Tibial artery (tissue), 4 donors: ENCODE results near the gene CPA3.

Experiments
- DNase-seq, 2 donors: peaks; one replicate each; pipeline ENCODE4 v3.0.0-alpha.2; 2019
- H3K27ac ChIP-seq, 2 donors: fragments of 200-600 bp; sonication (generic) in 1 of 2; 1 replicate in 1 of 2; 2 replicates in 1 of 2; pipeline ENCODE4 v1.5.1; 2018 to 2019; ENCODE audit warnings: mild to moderate bottlenecking in 1 of 2
- H3K27me3 ChIP-seq, 2 donors: fragments of 200-600 bp; sonication (generic) in 1 of 2; one replicate each; pipeline versions ENCODE4 v1.5.1 to v1.6.0; 2016 to 2019
- H3K36me3 ChIP-seq, 3 donors: fragments of 200-600 bp; sonication (generic) in 2 of 3; one replicate each; pipeline ENCODE4 v1.5.1; 2016 to 2019; ENCODE audit warnings: mild to moderate bottlenecking in 2 of 3
- H3K4me1 ChIP-seq, 4 donors: fragments of 200-600 bp; sonication (generic) in 2 of 4; 1 replicate in 3 of 4; 2 replicates in 1 of 4; pipeline ENCODE4 v1.5.1; 2016 to 2019
- H3K4me3 ChIP-seq, 2 donors: fragments of 200-600 bp; sonication (generic) in 1 of 2; 1 replicate in 1 of 2; 2 replicates in 1 of 2; pipeline ENCODE4 v1.5.1; 2018 to 2019; ENCODE audit warnings: mild to moderate bottlenecking in 2 of 2
- H3K9me3 ChIP-seq, 3 donors: fragments of 200-600 bp; sonication (generic) in 1 of 3; one replicate each; pipeline ENCODE4 v1.5.1; 2016 to 2019
- intact Hi-C: fragments of 100-400 bp; cut with DNase I; formaldehyde crosslinking; loops from one replicate; pipeline ENCODE4 v1.15.0; 2023; ENCODE audit warnings: low total_unique reads
- TF ChIP-seq, protein P1 (sequence below), 2 experiments: fragments of 200-600 bp in 1 of 2; fragments of 450-650 bp in 1 of 2; IDR thresholded peaks; one replicate each; pipeline ENCODE4 v1.5.1; 2017 to 2019; ENCODE audit warnings: antibody characterized with exemption in 2 of 2, mild to moderate bottlenecking in 1 of 2, moderate library complexity in 1 of 2

CPA3 gene

DNA sequence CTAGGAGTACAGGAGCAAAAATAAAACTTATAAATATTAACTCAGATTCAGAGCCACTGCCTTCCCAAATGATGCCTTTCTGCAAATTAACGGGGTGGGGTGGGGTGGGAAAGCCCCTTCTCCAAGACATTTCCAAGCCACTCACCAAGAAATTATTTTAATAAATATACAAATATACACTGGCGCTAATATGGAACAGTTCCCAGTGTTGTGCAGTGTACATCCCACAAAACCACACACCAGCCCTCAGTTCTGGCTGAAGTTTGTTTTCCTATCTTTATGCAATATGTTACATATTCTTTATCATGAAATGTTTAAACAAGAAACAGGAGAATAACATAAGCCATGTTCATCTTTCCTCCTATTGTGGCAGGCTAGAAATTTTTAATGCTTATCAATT is 73.2 kb downstream of the CPA3 start:
- peaks cover 0 to 1% (median 0%) of the 10 kb centered on the region in 4 donors for H3K4me1 ChIP-seq
- H3K27me3 ChIP-seq, result peaks cover 0 to 3% of the 10 kb centered on the region in 2 donors
- no peak overlapping the region for H3K4me3 ChIP-seq
- H3K9me3 ChIP-seq, result no peaks in the 10 kb centered on the region
- H3K36me3 ChIP-seq, result no peaks in the 10 kb centered on the region
- DNase-seq, result no peak
- intact Hi-C loops, result no loop called here
- H3K27ac ChIP-seq, result no peak overlapping the region
- TF ChIP-seq, protein P1, sequence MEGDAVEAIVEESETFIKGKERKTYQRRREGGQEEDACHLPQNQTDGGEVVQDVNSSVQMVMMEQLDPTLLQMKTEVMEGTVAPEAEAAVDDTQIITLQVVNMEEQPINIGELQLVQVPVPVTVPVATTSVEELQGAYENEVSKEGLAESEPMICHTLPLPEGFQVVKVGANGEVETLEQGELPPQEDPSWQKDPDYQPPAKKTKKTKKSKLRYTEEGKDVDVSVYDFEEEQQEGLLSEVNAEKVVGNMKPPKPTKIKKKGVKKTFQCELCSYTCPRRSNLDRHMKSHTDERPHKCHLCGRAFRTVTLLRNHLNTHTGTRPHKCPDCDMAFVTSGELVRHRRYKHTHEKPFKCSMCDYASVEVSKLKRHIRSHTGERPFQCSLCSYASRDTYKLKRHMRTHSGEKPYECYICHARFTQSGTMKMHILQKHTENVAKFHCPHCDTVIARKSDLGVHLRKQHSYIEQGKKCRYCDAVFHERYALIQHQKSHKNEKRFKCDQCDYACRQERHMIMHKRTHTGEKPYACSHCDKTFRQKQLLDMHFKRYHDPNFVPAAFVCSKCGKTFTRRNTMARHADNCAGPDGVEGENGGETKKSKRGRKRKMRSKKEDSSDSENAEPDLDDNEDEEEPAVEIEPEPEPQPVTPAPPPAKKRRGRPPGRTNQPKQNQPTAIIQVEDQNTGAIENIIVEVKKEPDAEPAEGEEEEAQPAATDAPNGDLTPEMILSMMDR (IDR thresholded peaks at IDR 0.05), result no peak

DNA sequence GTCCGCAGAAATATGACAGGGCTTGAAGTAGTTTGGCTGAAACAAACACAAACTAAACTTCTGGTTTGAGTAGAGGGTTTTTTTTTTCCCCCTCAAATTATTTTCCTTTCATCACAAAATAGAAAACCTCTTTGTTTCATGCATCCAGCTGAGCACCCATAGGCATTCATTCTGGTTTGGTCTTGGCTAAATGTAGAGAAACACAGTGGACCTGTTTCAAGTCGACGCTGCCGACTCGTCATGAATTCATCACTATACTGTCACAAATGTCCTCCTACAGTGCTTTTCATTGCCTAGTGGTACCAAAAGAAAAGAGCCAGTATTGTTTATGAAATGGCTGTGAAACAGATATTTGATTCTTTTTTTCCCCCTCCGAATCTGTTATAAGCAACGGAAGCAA is 73.8 kb downstream of the CPA3 start:
- TF ChIP-seq, protein P1 (IDR thresholded peaks at IDR 0.05), result no peak
- Histone ChIP-seq H3K36me3 (no peaks in the 10 kb centered on the region), H3K27me3 (peaks cover 0 to 3% of the 10 kb centered on the region in 2 donors), H3K9me3 (no peaks in the 10 kb centered on the region), H3K4me3 (no peak overlapping the region), H3K27ac (no peak overlapping the region), H3K4me1 (peaks cover 0 to 4% (median 0%) of the 10 kb centered on the region in 4 donors)
- DNase-seq, result no peak
- intact Hi-C loops, result no loop called here

DNA sequence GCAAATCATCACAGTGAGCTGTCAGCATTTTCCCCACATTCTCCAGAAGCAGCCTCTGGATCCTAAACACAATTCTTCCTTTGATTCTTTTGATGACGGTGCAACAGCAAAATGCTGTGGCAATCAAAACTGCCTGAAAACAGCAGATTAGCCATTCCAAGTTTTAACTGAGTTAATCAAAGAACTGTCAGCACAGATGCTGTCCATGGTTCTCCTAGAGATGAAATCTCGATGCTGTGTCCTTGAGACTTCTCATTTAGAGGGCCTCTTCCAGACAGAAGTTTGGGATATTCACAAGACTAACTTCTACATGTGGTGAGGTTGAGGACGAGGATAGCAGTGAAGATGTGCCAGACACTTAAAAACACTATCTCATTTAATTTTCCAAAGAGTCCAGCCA is 75.9 kb downstream of the CPA3 start:
- intact Hi-C loops, result loop anchor here (10.0 kb wide), 1 partner anchor 566 kb away; no protein-coding TSS in a partner anchor
- DNase-seq, result no peak
- H3K27ac ChIP-seq, result no peak overlapping the region
- H3K36me3 ChIP-seq, result no peaks in the 10 kb centered on the region
- TF ChIP-seq, protein P1 (IDR thresholded peaks at IDR 0.05), result no peak
- no peak overlapping the region for H3K4me3 ChIP-seq
- H3K9me3 ChIP-seq, result no peaks in the 10 kb centered on the region
- peaks cover 0 to 3% of the 10 kb centered on the region in 2 donors for H3K27me3 ChIP-seq
- H3K4me1 ChIP-seq, result peaks cover 0 to 4% (median 0%) of the 10 kb centered on the region in 4 donors

DNA sequence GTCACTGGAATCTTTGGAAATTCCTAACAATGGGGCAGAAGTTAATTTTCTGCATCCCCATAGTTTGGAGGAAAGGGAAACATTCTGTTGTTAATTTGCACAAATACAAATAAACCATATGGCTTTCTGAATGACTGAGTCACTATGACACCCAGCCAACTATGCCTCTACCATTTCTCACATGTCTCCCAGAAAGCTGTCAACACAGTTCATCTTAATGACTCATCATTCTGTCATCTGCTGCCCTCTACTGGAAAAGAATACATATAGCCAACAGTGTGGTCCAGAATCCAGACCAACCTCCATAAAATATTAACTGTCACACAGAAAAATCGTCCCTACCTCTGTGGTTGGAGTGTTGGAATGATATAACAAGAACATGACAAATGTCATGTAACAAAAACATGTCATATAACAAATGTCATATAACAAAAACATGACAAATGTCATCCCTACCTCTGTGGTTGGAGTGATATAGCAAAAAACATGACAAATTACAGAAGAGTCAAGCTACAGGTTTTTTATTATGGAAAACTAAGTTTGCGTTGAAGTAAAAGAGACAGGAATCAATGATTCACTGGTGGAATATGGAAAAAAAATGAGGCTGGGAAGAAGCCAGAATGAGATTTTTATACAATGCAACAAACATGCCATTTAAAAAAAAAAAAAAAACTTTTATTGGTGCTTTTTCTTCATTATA is 78.6 kb downstream of the CPA3 start:
- TF ChIP-seq, protein P1 (IDR thresholded peaks at IDR 0.05), result peak; percentile 49 to 59
- intact Hi-C loops, result loop anchor here (10.0 kb wide), 1 partner anchor 569 kb away; no protein-coding TSS in a partner anchor
- Histone ChIP-seq H3K27ac (no peak overlapping the region), H3K27me3 (no peaks in the 10 kb centered on the region), H3K36me3 (no peaks in the 10 kb centered on the region), H3K4me1 (peaks cover 0 to 4% (median 0%) of the 10 kb centered on the region in 4 donors), H3K4me3 (no peak overlapping the region), H3K9me3 (no peaks in the 10 kb centered on the region)
- DNase-seq, result no peak

DNA sequence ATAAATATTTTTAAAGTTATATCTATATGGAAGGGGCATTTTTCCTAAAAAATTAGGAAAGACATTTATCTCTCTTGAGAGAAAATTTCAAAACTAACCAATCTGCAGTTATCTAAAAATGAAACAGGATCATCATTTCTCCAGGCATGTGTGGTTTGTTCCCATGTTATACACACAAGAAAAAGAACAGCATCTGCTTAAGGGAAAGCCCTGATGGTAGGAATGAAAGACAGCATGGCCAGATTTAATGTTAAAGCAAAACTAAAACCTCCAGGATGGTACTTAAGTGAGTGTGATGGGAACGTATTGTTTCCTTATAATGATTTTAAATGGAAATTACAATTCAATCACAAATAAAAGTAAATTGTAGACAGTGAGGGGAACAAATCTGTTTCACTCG is 80.0 kb downstream of the CPA3 start:
- Histone ChIP-seq H3K27ac (no peak overlapping the region), H3K4me3 (no peak overlapping the region), H3K27me3 (no peaks in the 10 kb centered on the region), H3K4me1 (peaks cover 0 to 4% (median 0%) of the 10 kb centered on the region in 4 donors), H3K36me3 (no peaks in the 10 kb centered on the region), H3K9me3 (no peaks in the 10 kb centered on the region)
- intact Hi-C loops, result loop anchor here (5.0 to 10.0 kb wide), 2 partner anchors 83 to 570 kb away; no protein-coding TSS in a partner anchor
- TF ChIP-seq, protein P1 (IDR thresholded peaks at IDR 0.05), result no peak
- DNase-seq, result no peak
